Posterior cingulate gyrus (tissue), 11 donors: Measurements from ENCODE around the gene ATP4B.

Source experiments
- DNase-seq, 10 donors: peaks; one replicate each; pipeline versions ENCODE4 v3.0.0 to v3.0.0-alpha.2; 2020 to 2021; ENCODE audit warnings: mixed read lengths in 3 of 10
- intact Hi-C: fragments of 100-400 bp; cut with DNase I; formaldehyde crosslinking; loops from one replicate; pipeline ENCODE4 v1.15.1; 2023

ATP4B gene

GRCh38 chr13:113656831-113657671 lies 947 bp downstream of the ATP4B start:
- intact Hi-C loops: no loop called here
- DNase-seq: peak in 2 of 10 donors; percentile 20 to 79

GRCh38 chr13:113656003-113656588 lies 1.9 kb downstream of the ATP4B start:
- DNase-seq: peak in 3 of 10 donors; percentile 24 to 76 (median 75)

GRCh38 chr13:113655346-113656002 lies 2.5 kb downstream of the ATP4B start:
- intact Hi-C loops: no loop called here
- DNase-seq: peak in 1 of 10 donors; percentile 72

More at GRCh38 chr13:113656003-113656588, 1.9 kb downstream of the ATP4B start:
- intact Hi-C loops: no loop called here

- DNase-seq: peak in 2 of 10 donors; percentile 15 to 70
- intact Hi-C loops: no loop called here
Measured at GRCh38 chr13:113654591-113655345, 3.2 kb downstream of the ATP4B start.

GRCh38 chr13:113654175-113654560 lies 3.8 kb downstream of the ATP4B start:
- DNase-seq: peak in 1 of 10 donors; percentile 23
- intact Hi-C loops: no loop called here

- intact Hi-C loops: no loop called here
- peak in 1 of 10 donors; percentile 20 for DNase-seq
Measured at GRCh38 chr13:113653264-113654174, 4.5 kb downstream of the ATP4B start.

GRCh38 chr13:113652404-113653263 lies 5.4 kb downstream of the ATP4B start:
- peak in 2 of 10 donors; percentile 15 to 59 for DNase-seq
- intact Hi-C loops: no loop called here

GRCh38 chr13:113651511-113652403 lies 6.2 kb downstream of the ATP4B start:
- intact Hi-C loops: no loop called here
- DNase-seq: peak in 3 of 10 donors; percentile 23 to 83 (median 81)

- peak in 2 of 10 donors; percentile 7 to 65 for DNase-seq
- intact Hi-C loops: no loop called here
Measured at GRCh38 chr13:113650731-113651148, 7.3 kb downstream of the ATP4B start.

- DNase-seq: peak in 3 of 10 donors; percentile 6 to 80 (median 43)
- intact Hi-C loops: no loop called here
Measured at GRCh38 chr13:113650275-113650674, 7.7 kb downstream of the ATP4B start.

GRCh38 chr13:113649212-113649611 lies 8.8 kb downstream of the ATP4B start:
- DNase-seq: peak in 2 of 10 donors; percentile 19 to 49

GRCh38 chr13:113648216-113648610 lies 9.8 kb downstream of the ATP4B start:
- intact Hi-C loops: no loop called here
- peak in 2 of 10 donors; percentile 17 to 67 for DNase-seq

More at GRCh38 chr13:113649212-113649611, 8.8 kb downstream of the ATP4B start:
- intact Hi-C loops: no loop called here

- peak; percentile 83 to 98 (median 92) for DNase-seq
Measured at GRCh38 chr13:113647351-113648215, 10.4 kb downstream of the ATP4B start.

GRCh38 chr13:113646921-113647340 lies 11.1 kb downstream of the ATP4B start:
- intact Hi-C loops: no loop called here
- peak in 4 of 10 donors; percentile 9 to 80 (median 32) for DNase-seq

More at GRCh38 chr13:113647351-113648215, 10.4 kb downstream of the ATP4B start:
- intact Hi-C loops: no loop called here

GRCh38 chr13:113646376-113646775 lies 11.6 kb downstream of the ATP4B start:
- intact Hi-C loops: no loop called here
- DNase-seq: peak in 1 of 10 donors; percentile 4

- intact Hi-C loops: no loop called here
- peak in 1 of 10 donors; percentile 7 for DNase-seq
Measured at GRCh38 chr13:113645329-113645728, 12.7 kb downstream of the ATP4B start.
